Raji (cell line): Measurements from ENCODE around the gene ESPL1.
A peak's percentile ranks its signal among the peaks of the same experiment; 100 is the strongest.

Source experiments
- POLR2A ChIP-seq: IDR thresholded peaks from 2 replicates; pipeline ENCODE4 v1.6.1; 2011; ENCODE audit warnings: low read depth, low read length, control low read depth; ENCODE audit not compliant: insufficient read depth

ESPL1 gene

DNA sequence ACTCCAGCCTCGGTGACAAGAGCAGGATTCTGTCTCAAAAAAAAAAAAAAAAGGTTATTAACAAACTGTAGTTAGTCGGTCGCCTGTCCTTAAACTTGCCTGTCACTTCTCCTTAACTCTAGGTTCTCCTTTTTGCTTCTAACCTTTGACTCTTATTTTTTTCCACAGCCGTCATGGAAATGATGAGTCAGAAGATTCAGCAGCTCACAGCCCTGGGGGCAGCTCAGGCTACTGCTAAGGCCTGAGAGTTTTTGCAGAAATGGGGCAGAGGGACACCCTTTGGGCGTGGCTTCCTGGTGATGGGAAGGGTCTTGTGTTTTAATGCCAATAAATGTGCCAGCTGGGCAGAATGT lies 31.0 kb downstream of the ESPL1 start:
- no peak for TF ChIP-seq POLR2A

- TF ChIP-seq POLR2A, result peak; percentile 88
Observed at GRCh38 chr12:53299454-53300180, 31.5 kb downstream of the ESPL1 start, which contains the start of gene MYG1. Gene MYG1, plus strand, starts transcription at chr12:53299695. Its CDS starts 43 bp downstream, at chr12:53299738.

DNA sequence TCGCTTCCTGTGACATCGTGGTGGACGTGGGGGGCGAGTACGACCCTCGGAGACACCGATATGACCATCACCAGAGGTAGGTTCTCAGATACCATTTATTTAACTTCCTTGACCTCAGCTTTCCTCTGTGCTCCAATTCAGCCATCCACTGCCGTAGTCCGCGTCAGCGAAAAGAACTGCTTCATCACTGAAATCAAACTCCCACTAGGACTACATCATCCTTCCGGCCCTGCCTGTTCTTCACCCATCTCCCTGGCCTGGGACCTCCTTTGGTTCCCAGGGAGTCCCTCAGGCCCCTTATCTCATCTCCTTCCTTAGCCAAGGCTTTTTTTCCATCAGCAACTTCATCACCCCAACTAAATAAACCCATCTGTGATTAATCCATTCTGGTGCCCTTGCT lies 32.1 kb downstream of the ESPL1 start:
- TF ChIP-seq POLR2A, result no peak

GRCh38 chr12:53302903-53303302 lies 34.8 kb downstream of the ESPL1 start:
- no peak for TF ChIP-seq POLR2A

DNA sequence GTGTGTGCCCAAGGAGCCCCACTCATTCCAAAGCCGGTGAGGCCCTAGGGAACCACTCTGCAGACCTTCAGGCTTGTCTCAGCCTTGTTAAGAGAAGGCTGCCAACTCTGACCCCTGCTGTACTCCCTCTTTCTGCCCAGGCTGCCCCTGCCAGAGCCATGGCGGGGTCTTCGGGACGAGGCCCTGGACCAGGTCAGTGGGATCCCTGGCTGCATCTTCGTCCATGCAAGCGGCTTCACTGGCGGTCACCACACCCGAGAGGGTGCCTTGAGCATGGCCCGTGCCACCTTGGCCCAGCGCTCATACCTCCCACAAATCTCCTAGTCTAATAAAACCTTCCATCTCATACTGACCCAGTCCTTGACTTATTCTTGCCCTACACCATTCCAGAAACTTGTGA lies 38.7 kb downstream of the ESPL1 start:
- TF ChIP-seq POLR2A, result no peak

GRCh38 chr12:53308276-53308675 lies 40.2 kb downstream of the ESPL1 start:
- TF ChIP-seq POLR2A, result no peak

GRCh38 chr12:53313996-53314395 lies 45.9 kb downstream of the ESPL1 start:
- no peak for TF ChIP-seq POLR2A

DNA sequence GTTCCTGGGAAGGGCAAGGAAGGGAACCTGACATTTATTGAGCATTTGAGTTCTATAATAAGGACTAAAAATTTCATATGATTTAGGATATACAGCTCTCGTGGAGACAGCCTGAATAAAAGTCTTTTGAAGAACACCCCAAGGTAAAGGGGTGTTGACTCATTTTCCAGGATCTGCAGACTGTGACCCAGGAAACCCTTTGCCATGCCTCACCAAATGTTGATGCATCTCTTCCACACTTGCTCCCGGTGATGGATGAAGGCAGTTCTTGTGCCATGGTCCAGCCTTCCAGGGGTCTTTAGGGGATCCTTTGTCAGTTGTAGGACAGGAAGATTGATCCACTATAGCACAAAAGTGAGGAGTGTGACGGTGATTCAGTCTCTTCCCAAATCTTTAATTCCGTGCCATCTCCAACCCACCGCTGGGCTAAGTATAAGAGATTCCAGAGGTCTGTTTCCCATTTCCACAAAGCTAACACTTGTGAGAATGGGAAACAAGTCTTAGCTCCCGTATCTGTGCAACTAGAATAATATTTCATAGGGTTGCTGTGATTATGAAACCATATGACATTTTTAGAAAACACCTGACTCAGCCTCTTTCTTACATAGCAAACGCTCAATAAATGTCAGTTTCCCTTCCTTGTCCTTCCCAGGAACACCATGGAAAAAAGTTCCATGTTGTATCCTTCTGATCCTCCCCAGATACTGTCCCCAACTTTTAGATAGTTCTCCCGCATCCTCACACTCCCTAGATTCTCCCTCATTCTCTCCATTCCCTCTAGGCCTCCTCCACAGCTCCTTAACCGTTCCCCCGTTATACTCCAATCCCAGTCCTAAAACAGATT lies 52.5 kb downstream of the ESPL1 start:
- no peak for TF ChIP-seq POLR2A

GRCh38 chr12:53324113-53324778 lies 56.1 kb downstream of the ESPL1 start:
- peak; percentile 39; the same call in 1 of the 2 replicates for TF ChIP-seq POLR2A

- peak; percentile 56 for TF ChIP-seq POLR2A
Observed at GRCh38 chr12:53324779-53325510, 56.8 kb downstream of the ESPL1 start.

- no peak for TF ChIP-seq POLR2A
Observed at GRCh38 chr12:53325511-53326061, 57.5 kb downstream of the ESPL1 start.

- TF ChIP-seq POLR2A, result no peak
Observed at GRCh38 chr12:53326460-53327185, 58.5 kb downstream of the ESPL1 start.

DNA sequence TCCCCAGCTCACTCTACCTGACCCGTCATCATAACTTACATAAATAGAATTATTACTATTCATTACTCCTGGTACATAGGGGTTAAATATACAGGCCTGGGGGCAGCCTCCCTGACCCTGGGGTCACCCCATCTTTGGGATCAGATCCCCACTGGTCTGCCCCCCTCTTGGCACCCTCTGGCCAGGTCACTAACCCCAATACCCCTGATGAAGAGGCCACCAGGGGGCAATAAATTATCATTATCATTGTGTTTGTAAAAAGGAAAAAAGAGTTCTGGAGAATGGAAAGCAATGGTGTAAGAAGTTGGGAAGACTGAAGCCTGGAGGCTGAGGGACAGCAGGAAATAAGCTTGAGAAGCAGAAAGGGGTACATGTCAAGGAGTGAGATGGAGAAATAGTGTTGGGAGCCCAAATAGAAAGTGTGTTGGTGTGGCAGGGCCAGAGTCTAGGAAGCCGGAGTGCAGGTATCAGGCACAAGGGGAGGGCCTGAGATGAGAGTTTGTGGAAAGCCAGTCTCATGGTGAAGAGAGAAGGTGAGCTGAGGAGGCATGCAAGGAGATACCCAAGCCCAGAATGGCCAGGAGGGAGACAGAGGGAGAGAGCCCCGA lies 59.4 kb downstream of the ESPL1 start:
- no peak for TF ChIP-seq POLR2A

- TF ChIP-seq POLR2A, result no peak
Observed at GRCh38 chr12:53328043-53328435, 59.9 kb downstream of the ESPL1 start.
